ENCODE data around the gene DMD.
"Not testable (repeated sequence)": the region's sequence is repeated elsewhere in the genome, so short reads cannot be mapped to it uniquely, and the experiment has no call there.

Gene DMD

GRCh38 chrX:32839781-32840180, 371.6 kb downstream of the DMD start:
- no peak for DNase-seq

DNA sequence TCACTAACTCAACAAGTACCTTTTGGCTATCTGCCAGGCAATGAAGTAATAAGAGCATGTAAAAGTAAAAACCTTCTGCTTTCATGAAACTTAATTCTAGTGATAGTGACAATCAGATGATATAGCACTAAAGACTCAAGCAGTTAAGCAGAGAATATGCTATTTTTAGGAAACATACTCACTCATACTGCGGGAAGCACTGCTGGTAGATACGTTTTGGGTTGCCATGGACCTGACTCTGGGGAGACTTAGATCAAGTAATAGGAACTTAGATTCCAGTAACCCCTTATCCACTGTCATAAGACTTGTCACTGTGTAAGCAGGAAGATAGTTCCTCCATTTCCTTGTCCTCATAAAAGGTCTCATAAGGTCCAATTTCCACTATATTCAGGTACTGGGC, 386.3 kb downstream of the DMD start:
- DNase-seq = no peak

DNA sequence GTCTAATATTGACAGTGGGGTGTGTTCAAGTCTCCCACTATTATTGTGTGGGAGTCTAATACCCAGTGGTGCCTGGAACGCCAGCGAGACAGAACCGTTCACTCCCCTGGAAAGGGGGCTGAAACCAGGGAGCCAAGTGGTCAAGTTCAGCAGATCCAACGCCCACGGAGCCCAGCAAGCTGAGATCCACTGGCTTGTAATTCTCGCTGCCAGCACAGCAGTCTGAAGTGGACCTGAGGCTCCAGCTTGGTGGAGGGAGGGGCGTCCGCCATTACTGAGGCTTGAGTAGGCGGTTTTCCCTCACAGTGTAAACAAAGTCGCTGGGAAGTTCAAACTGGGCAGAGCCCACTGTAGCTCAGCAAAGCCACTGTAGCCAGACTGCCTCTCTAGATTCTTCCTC, 407.3 kb downstream of the DMD start:
- no peak for DNase-seq

DNA sequence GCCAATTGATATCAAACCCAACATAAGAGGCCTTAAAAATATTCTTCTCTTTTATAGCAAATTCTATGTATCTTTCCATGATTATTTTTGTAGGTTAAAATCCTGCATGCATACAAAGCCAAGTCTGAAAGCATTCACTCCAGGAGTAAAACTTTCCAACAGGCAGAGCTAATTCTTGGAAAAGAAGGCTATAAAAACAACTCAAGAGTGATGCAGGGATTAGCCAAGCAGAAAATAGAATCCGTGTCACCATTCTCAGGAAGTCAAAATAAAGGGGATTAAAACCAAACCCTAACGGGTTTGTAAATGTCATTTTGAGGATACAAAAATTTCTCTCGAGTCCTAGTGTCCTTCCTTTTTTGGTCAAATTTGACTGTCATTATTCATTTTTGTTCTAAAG, 412.4 kb downstream of the DMD start:
- no peak for DNase-seq

DNA sequence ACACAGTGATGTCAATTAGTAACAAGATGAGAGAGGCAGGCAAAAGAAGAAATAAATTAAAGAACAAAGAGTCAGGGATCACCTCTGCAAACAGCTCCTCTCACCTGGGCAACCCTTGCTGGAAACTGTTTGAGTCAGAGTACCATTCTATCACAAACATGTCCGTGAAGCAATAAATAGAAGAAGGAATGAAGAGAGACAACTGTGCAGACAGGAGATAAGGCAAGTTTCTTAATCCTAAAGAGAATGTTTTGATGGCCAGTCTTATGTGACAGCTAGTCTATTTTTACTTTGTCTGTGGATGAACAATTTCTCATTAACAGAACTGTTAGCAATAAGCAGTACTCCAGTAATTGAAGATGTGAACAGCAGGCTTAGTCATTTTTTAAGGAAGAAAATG, 422.4 kb downstream of the DMD start:
- no peak for DNase-seq

GRCh38 chrX:32780109-32780508, 431.2 kb downstream of the DMD start:
- DNase-seq = no peak

DNA sequence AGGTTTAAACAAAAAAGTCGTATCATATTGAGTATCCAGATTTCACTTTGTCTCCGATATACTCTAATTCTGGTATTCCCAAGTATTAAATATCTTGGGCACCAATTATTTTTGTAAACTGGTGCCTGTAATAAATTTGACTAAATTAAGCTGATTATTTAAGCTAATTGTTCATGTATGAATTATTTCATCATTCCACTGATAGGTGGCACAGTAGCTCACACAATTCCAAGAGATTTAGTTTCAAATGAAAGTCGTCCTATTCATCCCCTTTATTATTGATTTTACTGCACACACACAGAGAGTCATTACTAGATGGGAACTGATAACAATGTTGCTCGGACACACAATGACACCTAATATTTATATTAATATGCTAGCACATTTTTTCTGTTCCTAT, 432.4 kb downstream of the DMD start:
- DNase-seq = no peak

GRCh38 chrX:32774966-32775365, 436.4 kb downstream of the DMD start:
- no peak for DNase-seq

DNA sequence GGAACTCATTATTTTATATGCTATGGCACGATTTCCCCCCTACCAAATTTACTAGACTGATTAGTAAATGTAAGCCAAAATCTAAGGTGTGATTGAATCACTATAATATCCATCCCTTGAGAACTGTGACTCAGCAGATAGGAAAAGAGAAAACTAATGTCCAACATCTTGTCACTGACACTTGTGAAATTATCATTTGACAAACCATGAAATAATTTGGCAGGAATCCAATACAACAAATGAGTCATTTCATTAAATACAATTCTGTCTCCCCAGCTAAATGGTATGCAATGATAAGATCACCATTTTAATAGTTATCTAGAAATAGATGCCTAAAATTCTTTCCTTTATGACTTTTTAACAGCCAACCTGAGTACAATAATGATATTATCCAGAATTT, 462.3 kb downstream of the DMD start:
- no peak for DNase-seq

DNA sequence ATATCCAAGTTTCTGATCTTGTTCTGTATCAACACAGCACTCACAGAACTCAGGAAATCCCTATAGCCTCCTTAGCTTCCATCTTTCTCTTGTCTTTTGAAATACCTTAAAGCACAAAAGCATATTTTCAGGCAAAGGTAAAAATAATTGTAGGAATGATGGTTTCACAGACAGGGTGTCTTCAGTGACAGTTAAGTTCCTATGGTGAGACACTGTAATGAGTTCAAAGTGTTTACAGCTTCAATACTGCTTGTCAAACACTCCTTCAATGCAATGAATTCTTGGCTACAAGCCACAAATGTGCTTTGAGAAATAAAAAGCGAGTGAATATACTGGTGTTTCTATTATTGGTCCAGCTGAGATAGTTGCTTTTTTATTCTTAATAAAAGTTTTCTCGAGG, 466.0 kb downstream of the DMD start:
- no peak for DNase-seq

DNA sequence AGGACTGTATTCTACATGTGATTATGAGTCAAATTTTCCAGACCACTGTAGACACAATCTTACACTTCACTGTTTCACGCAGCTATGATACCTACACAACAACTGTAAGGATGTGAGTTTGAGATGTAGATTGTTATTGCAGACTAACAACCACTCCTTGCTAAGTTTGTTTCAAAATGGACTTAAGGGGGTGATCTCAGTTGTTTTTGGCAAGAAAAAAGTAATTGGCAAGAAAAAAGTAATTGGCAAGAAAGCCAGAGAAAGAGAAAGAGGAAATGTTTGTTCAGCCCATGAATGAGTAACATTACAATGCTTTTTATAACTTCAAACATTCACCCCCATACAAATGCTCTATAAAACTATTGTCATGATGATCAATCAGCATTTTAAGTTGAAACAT, 466.4 kb downstream of the DMD start:
- DNase-seq = no peak

GRCh38 chrX:32741910-32742309, 469.4 kb downstream of the DMD start:
- DNase-seq = no peak

- DNase-seq = no peak
These were observed 502.8 kb downstream of the DMD start for GRCh38 chrX:32708542-32708941.

DNA sequence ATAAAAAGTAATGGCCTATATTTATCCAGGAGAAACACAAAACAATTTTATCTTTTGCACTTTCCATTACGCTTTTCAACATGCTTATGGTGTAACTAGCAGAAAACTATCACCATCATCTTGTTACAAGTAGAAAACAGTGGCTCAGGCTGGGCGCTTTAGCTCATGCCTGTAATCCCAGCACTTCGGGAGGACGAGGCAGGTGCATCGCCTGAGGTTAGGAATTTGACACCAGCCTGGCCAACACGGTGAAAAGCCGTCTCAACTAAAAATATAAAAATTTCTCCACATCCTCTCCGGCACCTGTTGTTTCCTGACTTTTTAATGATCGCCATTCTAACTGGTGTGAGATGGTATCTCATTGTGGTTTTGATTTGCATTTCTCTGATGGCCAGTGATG, 506.0 kb downstream of the DMD start:
- not testable (repeated sequence) for DNase-seq

GRCh38 chrX:32687379-32687778, 524.0 kb downstream of the DMD start:
- no peak for DNase-seq

DNA sequence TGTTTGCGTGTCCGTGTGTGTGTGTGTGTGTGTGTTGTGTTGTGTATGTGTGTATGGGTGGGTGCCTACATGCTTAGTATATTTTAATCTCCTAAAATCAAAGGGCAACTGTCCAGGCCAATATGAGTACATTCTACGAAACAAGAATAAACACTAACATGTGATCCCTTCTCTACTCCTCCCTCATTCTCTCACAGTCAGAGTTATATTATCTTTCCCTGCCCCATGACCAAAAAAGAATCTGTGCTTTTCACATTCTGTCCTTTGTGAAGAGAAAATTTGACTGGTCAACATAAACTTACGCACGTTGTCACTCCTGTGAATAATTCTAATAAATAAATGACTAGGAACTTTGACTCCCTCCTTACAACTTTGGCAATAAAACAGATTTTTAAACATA, 532.9 kb downstream of the DMD start:
- DNase-seq = no peak

GRCh38 chrX:32673193-32673592, 538.2 kb downstream of the DMD start:
- no peak for DNase-seq

DNA sequence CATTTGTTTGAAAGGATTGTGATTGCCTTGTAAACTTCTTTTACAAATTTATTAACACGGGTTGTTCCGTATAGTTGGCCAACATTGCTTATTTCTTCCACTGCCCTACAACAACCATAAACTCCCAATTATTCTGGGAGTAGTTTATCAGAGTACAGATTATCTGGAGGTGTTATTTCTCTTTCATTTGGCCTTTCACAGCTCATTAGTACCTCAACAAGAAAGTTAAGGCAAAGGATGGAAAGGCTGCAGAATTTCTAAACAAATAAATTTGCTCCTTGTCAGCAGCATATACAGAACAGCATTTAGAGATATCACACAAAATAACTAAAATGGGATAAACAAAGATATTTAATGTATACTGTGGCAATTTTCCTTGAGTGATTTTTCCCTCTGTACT, 548.8 kb downstream of the DMD start:
- DNase-seq = no peak

DNA sequence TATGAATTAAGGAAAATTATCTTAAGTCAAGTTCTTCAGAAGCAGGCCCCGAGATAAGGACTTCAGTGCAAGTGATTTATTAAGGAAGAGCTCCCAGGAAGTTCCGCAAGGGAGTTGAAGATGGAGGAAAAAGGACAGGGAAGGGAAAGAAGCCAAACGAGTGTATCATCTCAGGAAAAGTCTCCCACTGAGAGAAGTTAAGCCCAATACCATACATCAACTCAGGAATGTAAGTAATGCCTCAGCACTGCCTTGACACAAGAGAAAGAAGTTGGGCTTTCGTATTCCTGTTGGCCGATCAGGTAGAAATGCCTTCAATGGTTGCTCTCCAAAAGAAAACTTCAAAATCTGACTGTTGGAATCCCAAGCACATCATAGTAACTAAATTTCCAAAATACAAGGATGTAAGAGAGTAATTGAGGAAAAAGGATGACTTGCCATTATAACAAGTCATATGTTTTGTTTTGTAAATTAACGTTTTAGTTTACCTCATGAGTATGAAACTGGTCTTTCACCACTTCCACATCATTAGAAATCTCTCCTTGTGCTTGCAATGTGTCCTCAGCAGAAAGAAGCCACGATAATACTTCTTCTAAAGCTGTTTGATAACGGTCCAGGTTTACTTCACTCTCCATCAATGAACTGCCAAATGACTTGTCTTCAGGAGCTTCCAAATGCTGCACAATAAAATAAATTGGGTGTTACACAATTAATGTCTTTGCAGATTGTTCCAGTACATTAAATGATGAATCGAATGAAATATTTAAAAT, 566.7 kb downstream of the DMD start:
- no peak for DNase-seq

DNA sequence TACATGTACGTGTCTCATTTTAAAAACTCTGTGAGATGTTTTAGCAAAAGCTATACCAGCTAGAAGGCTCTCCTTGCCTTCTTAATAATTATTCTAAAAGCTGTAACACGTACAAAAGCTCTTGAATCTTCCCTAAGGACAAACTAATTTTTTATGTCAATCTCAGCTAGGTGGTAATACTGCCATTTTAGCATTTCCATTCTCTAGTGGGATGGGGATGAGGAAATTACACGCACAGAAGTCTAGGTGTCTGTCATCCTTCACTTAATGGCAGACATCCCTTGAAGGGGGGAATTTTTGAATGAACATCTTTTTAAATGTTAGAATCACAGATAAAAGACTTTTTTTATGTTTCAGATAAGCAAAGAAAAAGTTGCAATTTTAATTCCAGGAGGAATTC, 569.1 kb downstream of the DMD start:
- no peak for DNase-seq

DNA sequence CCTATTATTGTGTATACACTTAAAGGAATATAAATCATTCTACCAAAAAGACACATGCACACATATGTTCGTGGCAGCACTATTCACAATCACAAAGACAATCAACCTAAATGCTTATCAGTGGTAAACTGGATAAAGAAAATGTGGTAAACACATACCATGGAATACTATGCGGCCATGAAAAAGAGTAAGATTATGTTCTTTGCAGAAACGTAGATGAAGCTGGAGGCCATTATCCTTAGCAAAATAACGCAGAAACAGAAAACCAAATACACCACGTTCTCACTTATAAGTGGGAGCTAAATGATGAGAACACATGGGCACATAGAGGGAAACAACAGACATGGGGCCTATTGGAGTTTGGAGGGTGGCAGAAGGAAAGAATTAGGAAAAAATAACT, 593.2 kb downstream of the DMD start:
- DNase-seq = no peak

DNA sequence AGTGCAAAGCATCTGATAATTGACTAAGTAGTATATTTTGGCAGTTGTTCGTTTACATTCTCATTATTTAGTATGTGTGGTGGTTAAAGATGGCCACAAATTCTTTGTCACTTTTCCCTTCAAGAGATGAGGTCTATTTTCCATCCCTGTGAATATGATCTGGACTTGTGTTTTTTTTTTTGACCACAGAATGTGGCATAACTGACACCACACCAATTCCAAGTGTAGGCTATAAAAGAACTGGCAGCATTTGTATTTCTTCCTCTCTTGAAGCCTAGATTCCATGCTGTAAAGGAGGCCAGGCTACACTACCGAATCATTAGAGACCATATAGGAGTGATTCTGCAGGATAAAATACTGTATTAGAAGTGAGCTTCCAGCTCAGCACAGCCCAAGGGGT, 596.6 kb downstream of the DMD start:
- no peak for DNase-seq

DNA sequence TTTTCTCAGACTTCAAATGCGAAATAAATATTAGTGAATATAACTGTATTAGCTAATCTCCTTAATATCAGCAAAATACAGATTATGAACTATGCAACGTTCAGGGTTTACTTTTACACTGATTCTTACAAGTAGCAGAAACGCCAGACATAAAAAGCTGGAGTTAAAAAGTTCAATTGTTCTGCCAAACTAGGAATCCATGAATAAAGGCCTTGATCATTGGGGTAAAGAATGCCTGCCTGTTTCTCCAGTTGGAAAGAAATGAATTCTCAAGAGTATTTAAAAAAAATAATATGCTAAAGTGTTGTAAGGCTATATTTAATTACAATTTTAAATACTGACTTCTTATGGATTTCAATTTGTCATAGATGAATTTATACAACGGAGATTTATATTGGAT, 612.2 kb downstream of the DMD start:
- DNase-seq = no peak

DNA sequence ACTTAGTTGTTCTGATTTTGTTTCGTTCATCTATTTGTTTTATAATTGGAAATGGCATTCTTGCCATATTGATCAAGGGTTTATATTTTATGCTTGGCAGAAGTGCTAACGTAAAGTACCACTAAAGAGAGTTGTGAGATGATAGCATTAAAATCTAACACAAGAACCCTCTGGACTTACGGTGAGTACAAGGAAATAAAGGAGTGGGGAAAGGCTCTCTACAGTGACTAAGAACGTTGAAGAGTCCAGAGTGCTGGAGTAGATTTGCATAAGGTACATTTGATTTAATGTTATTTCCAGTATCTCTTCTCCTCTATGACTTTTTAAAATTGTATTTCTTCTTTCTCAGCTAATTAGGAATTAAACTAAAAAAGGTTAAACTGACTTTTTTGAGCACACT, 612.6 kb downstream of the DMD start:
- no peak for DNase-seq

GRCh38 chrX:32597777-32598176, 613.6 kb downstream of the DMD start:
- no peak for DNase-seq

DNA sequence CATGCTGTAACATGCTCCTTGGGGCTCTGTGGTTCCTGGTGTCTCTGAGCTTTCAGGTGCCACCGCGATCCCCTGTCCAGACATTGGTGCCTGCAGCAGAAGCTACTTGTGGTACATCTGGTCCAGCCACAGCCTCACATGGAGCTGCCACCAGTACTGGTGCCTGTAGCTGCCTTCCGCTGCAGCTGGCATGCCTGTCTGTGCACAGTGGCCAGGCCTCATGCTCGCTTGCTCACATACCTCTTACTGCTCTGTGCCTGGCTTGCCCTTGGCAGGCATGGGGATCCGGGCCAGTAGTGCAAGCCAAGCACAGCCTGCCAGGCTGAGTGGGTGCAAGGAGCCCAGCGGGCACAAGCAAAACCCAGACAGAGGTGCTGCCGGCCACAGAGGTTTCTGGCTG, 618.6 kb downstream of the DMD start:
- no peak for DNase-seq
